H1 (cell line): ENCODE results near the gene KLHL36. TPM values are rescaled to one million over a fixed set of nuclear protein-coding genes. Genes with fewer than 3 reads are reported as not detected.

ENCODE experiments used
- CTCF ChIA-PET: fragments of 300-600 bp; sonication (Branson Sonifier 250); formaldehyde crosslinking; loops from one replicate; lab custom pipeline; 2021; ENCODE audit not compliant: partially characterized antibody; lab: Charles Lee
- POLR2A ChIA-PET: fragments of 300-600 bp; sonication (Branson Sonifier 250); formaldehyde crosslinking; loops from one replicate; lab custom pipeline; 2021; ENCODE audit warnings: inconsistent platforms; ENCODE audit not compliant: partially characterized antibody; lab: Charles Lee
- DNase-seq, 2 experiments: peaks; one replicate each; pipeline versions ENCODE4 v3.0.0 to v3.0.0-alpha.2; 2010 to 2022; ENCODE audit warnings: low spot score in 2 of 2, low read depth in 1 of 2, mixed read lengths in 1 of 2
- FAIRE-seq: peaks from 2 replicates; lab custom pipeline; 2011; peaks lifted over from hg19 to GRCh38; lab: Jason Lieb, UNC
- H2AFZ ChIP-seq: 2 replicates; pipeline ENCODE4 v1.8.1; 2012; ENCODE audit warnings: low read length, inconsistent platforms
- H2AK5ac ChIP-seq: 2 replicates; pipeline ENCODE4 v1.6.1; 2013; ENCODE audit warnings: low read depth, low read length
- H2BK120ac ChIP-seq: replicated peaks from 2 replicates; pipeline ENCODE3; 2013; ENCODE audit warnings: low read depth, low read length, inconsistent platforms
- H2BK12ac ChIP-seq: 2 replicates; pipeline ENCODE4 v1.6.1; 2013; ENCODE audit warnings: low read depth, low read length
- H2BK15ac ChIP-seq: 2 replicates; pipeline ENCODE4 v1.6.1; 2013; ENCODE audit warnings: low read length
- H2BK20ac ChIP-seq: 2 replicates; pipeline ENCODE4 v1.6.1; 2013; ENCODE audit warnings: low read length
- H2BK5ac ChIP-seq: 2 replicates; pipeline ENCODE4 v1.6.1; 2013; ENCODE audit warnings: low read depth, low read length
- H3K14ac ChIP-seq: 2 replicates; pipeline ENCODE4 v1.6.1; 2013; ENCODE audit warnings: inconsistent platforms; ENCODE audit not compliant: insufficient read length
- H3K18ac ChIP-seq: 2 replicates; pipeline ENCODE4 v1.6.1; 2013; ENCODE audit warnings: low read length; ENCODE audit errors: extremely low read depth
- H3K23ac ChIP-seq: 2 replicates; pipeline ENCODE4 v1.6.1; 2013; ENCODE audit warnings: inconsistent platforms; ENCODE audit not compliant: insufficient read length
- H3K23me2 ChIP-seq: 2 replicates; pipeline ENCODE4 v1.6.1; 2013; ENCODE audit warnings: low read depth, low read length
- H3K27ac ChIP-seq: 2 replicates; pipeline ENCODE4 v1.6.1; 2011; ENCODE audit warnings: low read depth, low read length, inconsistent platforms
- H3K27me3 ChIP-seq, 4 experiments: replicated peaks in 1 of 4; 1 replicate in 1 of 4; 2 replicates in 3 of 4; pipeline versions ENCODE4 v1.6.1 to v1.8.1; 2011 to 2013; ENCODE audit warnings: low read length in 3 of 4, mild to moderate bottlenecking in 3 of 4, inconsistent platforms in 2 of 4, mixed read lengths in 2 of 4, moderate library complexity in 1 of 4; ENCODE audit not compliant: control insufficient read depth in 3 of 4, insufficient read depth in 3 of 4; ENCODE audit errors: extremely low read depth in 1 of 4
- H3K36me3 ChIP-seq, 4 experiments: 2 replicates each; pipeline versions ENCODE4 v1.6.1 to v1.8.1; 2011 to 2013; ENCODE audit warnings: mild to moderate bottlenecking in 4 of 4, low read length in 3 of 4, moderate library complexity in 2 of 4, control low read depth in 1 of 4, inconsistent platforms in 1 of 4; ENCODE audit not compliant: insufficient read depth in 4 of 4, control insufficient read depth in 2 of 4
- H3K4ac ChIP-seq: replicated peaks from 2 replicates; pipeline ENCODE3; 2013; ENCODE audit warnings: low read length, low read depth, mixed read lengths, inconsistent platforms; ENCODE audit not compliant: insufficient read length
- H3K4me1 ChIP-seq, 4 experiments: replicated peaks in 1 of 4; 1 replicate in 1 of 4; 2 replicates in 3 of 4; pipeline versions ENCODE4 v1.6.1 to v1.8.1; 2011 to 2013; ENCODE audit warnings: low read length in 3 of 4, inconsistent platforms in 2 of 4, mixed read lengths in 1 of 4; ENCODE audit not compliant: insufficient read depth in 4 of 4, control insufficient read depth in 3 of 4
- H3K4me2 ChIP-seq, 2 experiments: 2 replicates each; pipeline versions ENCODE4 v1.6.1 to v1.8.1; 2011 to 2013; ENCODE audit warnings: low read depth in 2 of 2, low read length in 2 of 2, control low read depth in 1 of 2, inconsistent platforms in 1 of 2, mild to moderate bottlenecking in 1 of 2; ENCODE audit not compliant: insufficient read depth in 1 of 2
- H3K4me3 ChIP-seq, 4 experiments: fragments of 200-600, 300-600 bp in 1 of 4; sonication (generic), shearing (Covaris generic), sonication (Bioruptor Twin) in 1 of 4; 2 replicates each; pipeline versions ENCODE4 v1.5.1 to v1.8.1; 2011 to 2016; ENCODE audit warnings: low read length in 4 of 4, low read depth in 3 of 4, control low read depth in 2 of 4, inconsistent platforms in 2 of 4, mild to moderate bottlenecking in 2 of 4, mixed read lengths in 1 of 4, moderate library complexity in 1 of 4; ENCODE audit not compliant: insufficient read depth in 2 of 4; ENCODE audit errors: extremely low read depth in 1 of 4
- H3K56ac ChIP-seq: replicated peaks from 2 replicates; pipeline ENCODE3; 2013; ENCODE audit warnings: low read depth, mild to moderate bottlenecking, mixed read lengths, low read length, inconsistent platforms; ENCODE audit not compliant: insufficient read length
- H3K79me1 ChIP-seq: 2 replicates; pipeline ENCODE4 v1.6.1; 2013; ENCODE audit warnings: low read depth, low read length, control low read depth
- H3K79me2 ChIP-seq, 2 experiments: 2 replicates each; pipeline versions ENCODE4 v1.6.1 to v1.8.1; 2012 to 2013; ENCODE audit warnings: low read length in 2 of 2, mild to moderate bottlenecking in 2 of 2, inconsistent platforms in 1 of 2; ENCODE audit not compliant: insufficient read depth in 2 of 2, control insufficient read depth in 1 of 2
- H3K9ac ChIP-seq, 4 experiments: replicated peaks in 1 of 4; 1 replicate in 1 of 4; 2 replicates in 3 of 4; pipeline versions ENCODE4 v1.6.1 to v1.8.1; 2011 to 2013; ENCODE audit warnings: low read depth in 3 of 4, low read length in 3 of 4, control low read depth in 2 of 4, mild to moderate bottlenecking in 2 of 4, moderate library complexity in 2 of 4, inconsistent platforms in 1 of 4; ENCODE audit errors: extremely low read depth in 1 of 4
- H3K9me3 ChIP-seq, 2 experiments: 2 replicates each; pipeline versions ENCODE4 v1.6.1 to v1.8.1; 2012 to 2013; ENCODE audit warnings: mild to moderate bottlenecking in 2 of 2, moderate library complexity in 2 of 2, control low read depth in 1 of 2, inconsistent platforms in 1 of 2, low read depth in 1 of 2, low read length in 1 of 2, mixed read lengths in 1 of 2; ENCODE audit not compliant: insufficient read depth in 2 of 2
- H4K20me1 ChIP-seq, 2 experiments: replicated peaks in 1 of 2; 2 replicates each; pipeline versions ENCODE3 to v1.8.1; 2011 to 2013; ENCODE audit warnings: inconsistent platforms in 2 of 2, low read length in 2 of 2, mild to moderate bottlenecking in 1 of 2; ENCODE audit not compliant: insufficient read depth in 2 of 2, control insufficient read depth in 1 of 2
- H4K5ac ChIP-seq: 2 replicates; pipeline ENCODE4 v1.6.1; 2013; ENCODE audit warnings: low read length, low read depth, mixed read lengths, inconsistent platforms; ENCODE audit not compliant: insufficient read length
- H4K8ac ChIP-seq: 2 replicates; pipeline ENCODE4 v1.8.0; 2013; ENCODE audit warnings: mild to moderate bottlenecking, moderate library complexity, low read length, inconsistent platforms; ENCODE audit not compliant: insufficient read depth; ENCODE audit errors: extremely low read depth
- H4K91ac ChIP-seq: replicated peaks from 2 replicates; pipeline ENCODE3; 2013; ENCODE audit warnings: low read length, mixed read lengths, inconsistent platforms; ENCODE audit not compliant: insufficient read length
- ATF2 ChIP-seq: IDR thresholded peaks from 2 replicates; pipeline ENCODE4 v1.6.1; 2012; ENCODE audit warnings: low read length, inconsistent platforms
- FOSL1 ChIP-seq: IDR thresholded peaks from 2 replicates; pipeline ENCODE4 v1.6.1; 2011; ENCODE audit warnings: mild to moderate bottlenecking, low read depth, low read length, moderate library complexity; ENCODE audit not compliant: insufficient read depth
- PHF8 ChIP-seq: fragments of 200-600 bp; sonication (generic); conservative IDR thresholded peaks from 2 replicates; pipeline ENCODE4 v1.7.1; 2012; ENCODE audit warnings: low read depth, mild to moderate bottlenecking, inconsistent platforms, low read length, moderate library complexity
- SIRT6 ChIP-seq: IDR thresholded peaks from one replicate; pipeline ENCODE4 v1.7.1; 2012; ENCODE audit warnings: low read length, inconsistent platforms
- SRF ChIP-seq: IDR thresholded peaks from 2 replicates; pipeline ENCODE4 v1.6.1; 2011; ENCODE audit warnings: mild to moderate bottlenecking, low read depth, low read length, moderate library complexity
- YY1 ChIP-seq: IDR thresholded peaks from 2 replicates; pipeline ENCODE4 v1.6.1; 2011; ENCODE audit warnings: low read depth, mild to moderate bottlenecking, low read length
- WGBS, 2 experiments: shearing (Covaris generic) in 1 of 2; methylation state at CpG; one replicate each; pipeline versions ENCODE4 v1.1.6 to v1.1.7; 2013 to 2015; ENCODE audit warnings: low lambda C conversion rate in 2 of 2, mixed read lengths in 2 of 2, inconsistent platforms in 1 of 2, low coverage in 1 of 2, missing lambda C conversion rate in 1 of 2; ENCODE audit not compliant: insufficient replicate concordance in 2 of 2, insufficient coverage in 1 of 2, insufficient read length in 1 of 2; ENCODE audit errors: extremely low coverage in 1 of 2, missing lambda C conversion rate in 1 of 2; 5-methylcytosine and 5-hydroxymethylcytosine counted together
- polyA plus RNA-seq, 7 experiments: library from polyadenylated mRNA; depleted of rRNA in 3 of 7; stranded (reverse) in 5 of 7; unstranded in 2 of 7; fragments of >200 nt in 5 of 7; fragments of 200-250 nt in 2 of 7; gene quantifications; 1 replicate in 5 of 7; 2 replicates in 1 of 7; 4 replicates in 1 of 7; pipeline versions ENCODE4 v1.2.1 to v1.2.3, GENCODE V29; 2011 to 2013; ENCODE audit warnings: missing spikeins in 2 of 7, mixed read lengths in 2 of 7
- total RNA-seq: library from RNA; stranded (reverse); fragmentation: NEBNext Ultra II Directional; extraction: Animal tissue kit (Norgen Biotek cat#: 25700); gene quantifications from 2 replicates; pipeline ENCODE4 v1.2.1, GENCODE V29; 2021

Gene KLHL36
- total and polyA plus RNA-seq, 2 of the 8 experiments (the other 6 are each of a cell fraction or from before 2014, with no cell fraction given) = 22.9 to 33.6 TPM

GRCh38 chr16:84643180-84643583 lies 5.1 kb upstream of the KLHL36 start:
- Histone ChIP-seq H3K79me2 (no peaks in the 10 kb centered on the region), H3K4me1 (peaks cover 0 to 5% (median 2%) of the 10 kb centered on the region in 4 experiments; a peak in 4 of 7 replicates), H2AFZ (no peak overlapping the region), H3K79me1 (no peaks in the 10 kb centered on the region), H3K27me3 (peaks cover 0 to 5% (median 5%) of the 10 kb centered on the region in 4 experiments; a peak in 1 of 7 replicates), H3K23me2 (peaks cover 3% of the 10 kb centered on the region; the same call in 1 of the 2 replicates), H3K36me3 (no peaks in the 10 kb centered on the region), H3K9me3 (no peaks in the 10 kb centered on the region), H3K56ac (no peak overlapping the region), H3K4me3 (no peak overlapping the region), H3K23ac (no peak overlapping the region), H4K8ac (no peak overlapping the region), H4K5ac (no peak overlapping the region), H2AK5ac (no peak overlapping the region), H3K14ac (no peak overlapping the region), H3K9ac (no peak overlapping the region), H3K18ac (no peak overlapping the region), H3K27ac (no peak overlapping the region), H2BK120ac (no peak overlapping the region), H2BK12ac (no peak overlapping the region), H2BK20ac (no peak overlapping the region), H3K4me2 (no peak overlapping the region), H3K4ac (no peak overlapping the region), H4K20me1 (no peaks in the 10 kb centered on the region), H2BK15ac (no peak overlapping the region), H4K91ac (no peak overlapping the region), H2BK5ac (no peak overlapping the region; the same call in 1 of the 2 replicates)
- DNase-seq (no peak), FAIRE-seq (no peak)
- TF ChIP-seq SRF = no peak
- no peak for TF ChIP-seq PHF8
- TF ChIP-seq ATF2 = no peak
- TF ChIP-seq YY1 = no peak
- TF ChIP-seq FOSL1 = no peak
- TF ChIP-seq SIRT6 = no peak
- 83% methylated on average over 8 of the region's 8 CpGs; no CpG with 5 or more reads in 1 of the 2 experiments for WGBS, 2 experiments
- POLR2A ChIA-PET = no interaction called here
- CTCF ChIA-PET = interaction anchor here (0.5 to 3.3 kb wide), 6 partner anchors 21 to 132 kb away, joined by 3 to 27 read pairs (median 8); no protein-coding TSS in a partner anchor
